Activated naive CD8-positive, alpha-beta T cell treated with anti-CD3 and anti-CD28 coated beads, Interleukin-2, amount 10 ng/mL, durations not matched to agents 7 days and 5 days (primary cell): ENCODE data around the gene RBKS. TPM values are rescaled to one million over a fixed set of nuclear protein-coding genes. Genes with fewer than 3 reads are reported as not detected.

ENCODE experiments used
- ATAC-seq: fragments of 150-1000 bp; cut with Tn5 transposase; one replicate; pipeline ENCODE4 v1.10.0; 2021; ENCODE audit warnings: low read depth, moderate library complexity
- POLR2A ChIA-PET: fragments of 350-600 bp; sonication (Branson Sonifier 250); formaldehyde crosslinking; loops from one replicate; lab custom pipeline; 2021; ENCODE audit warnings: antibody characterized with exemption; lab: Charles Lee
- DNase-seq: peaks from one replicate; pipeline ENCODE4 v3.0.0; 2021
- H3K27ac Mint-ChIP-seq: one replicate; pipeline ENCODE4 v1.8.0; 2022; ENCODE audit warnings: mild to moderate bottlenecking, mixed read lengths
- H3K27me3 Mint-ChIP-seq: one replicate; pipeline ENCODE4 v1.8.0; 2022; ENCODE audit warnings: mild to moderate bottlenecking, moderate library complexity, mixed read lengths
- H3K36me3 Mint-ChIP-seq: one replicate; pipeline ENCODE4 v1.8.0; 2021; ENCODE audit warnings: mild to moderate bottlenecking, mixed read lengths
- H3K4me1 Mint-ChIP-seq: one replicate; pipeline ENCODE4 v1.8.0; 2021; ENCODE audit warnings: mixed read lengths
- H3K4me3 Mint-ChIP-seq: one replicate; pipeline ENCODE4 v1.8.0; 2022; ENCODE audit warnings: mild to moderate bottlenecking, moderate library complexity, mixed read lengths
- H3K9me3 Mint-ChIP-seq: one replicate; pipeline ENCODE4 v1.8.0; 2021; ENCODE audit warnings: mixed read lengths
- total RNA-seq, 2 experiments: library from RNA; stranded (reverse); gene quantifications; one replicate each; pipeline ENCODE4 v1.2.3, GENCODE V29; 2021

Gene RBKS
- total RNA-seq, 2 experiments from 2014 or later, result 2.3 to 3.5 TPM

- POLR2A ChIA-PET, result no interaction called here
- Mint-ChIP-seq H3K4me3 (no peak overlapping the region), H3K36me3 (peaks cover 6% of the 10 kb centered on the region), H3K4me1 (peaks cover 7% of the 10 kb centered on the region), H3K27ac (no peak overlapping the region), H3K9me3 (peaks cover 2% of the 10 kb centered on the region), H3K27me3 (no peaks in the 10 kb centered on the region)
- ATAC-seq, result no peak
- DNase-seq, result no peak
Measured at GRCh38 chr2:27831279-27832050, 58.7 kb downstream of the RBKS start.

GRCh38 chr2:27830656-27831055 lies 59.5 kb downstream of the RBKS start:
- DNase-seq (no peak), ATAC-seq (no peak)
- Mint-ChIP-seq H3K9me3 (peaks cover 2% of the 10 kb centered on the region), H3K36me3 (peaks cover 6% of the 10 kb centered on the region), H3K4me1 (peaks cover 7% of the 10 kb centered on the region), H3K4me3 (no peak overlapping the region), H3K27me3 (no peaks in the 10 kb centered on the region), H3K27ac (no peak overlapping the region)
- POLR2A ChIA-PET, result no interaction called here

GRCh38 chr2:27829791-27830190 lies 60.4 kb downstream of the RBKS start:
- ATAC-seq, result no peak
- no peak for DNase-seq
- peaks cover 7% of the 10 kb centered on the region for H3K4me1 Mint-ChIP-seq
- POLR2A ChIA-PET, result interaction anchor here (0.6 kb wide), 1 partner anchor 23 kb away, joined by 7 read pairs; no protein-coding TSS in a partner anchor
- no peaks in the 10 kb centered on the region for H3K27me3 Mint-ChIP-seq
- H3K27ac Mint-ChIP-seq, result no peak overlapping the region
- H3K9me3 Mint-ChIP-seq, result peaks cover 6% of the 10 kb centered on the region
- peaks cover 8% of the 10 kb centered on the region for H3K36me3 Mint-ChIP-seq
- no peak overlapping the region for H3K4me3 Mint-ChIP-seq

GRCh38 chr2:27828305-27828704 lies 61.9 kb downstream of the RBKS start:
- ATAC-seq, result no peak
- Mint-ChIP-seq H3K4me1 (peaks cover 7% of the 10 kb centered on the region), H3K9me3 (peaks cover 11% of the 10 kb centered on the region), H3K36me3 (peaks cover 14% of the 10 kb centered on the region), H3K27me3 (no peaks in the 10 kb centered on the region), H3K4me3 (no peak overlapping the region), H3K27ac (no peak overlapping the region)
- DNase-seq, result no peak
- POLR2A ChIA-PET, result no interaction called here

GRCh38 chr2:27824401-27824800 lies 65.8 kb downstream of the RBKS start:
- POLR2A ChIA-PET, result no interaction called here
- no peaks in the 10 kb centered on the region for H3K27me3 Mint-ChIP-seq
- no peak overlapping the region for H3K27ac Mint-ChIP-seq
- peaks cover 9% of the 10 kb centered on the region for H3K9me3 Mint-ChIP-seq
- DNase-seq, result no peak
- H3K4me1 Mint-ChIP-seq, result no peaks in the 10 kb centered on the region
- H3K36me3 Mint-ChIP-seq, result peaks cover 11% of the 10 kb centered on the region
- ATAC-seq, result no peak
- no peak overlapping the region for H3K4me3 Mint-ChIP-seq

GRCh38 chr2:27823569-27823968 lies 66.6 kb downstream of the RBKS start:
- Mint-ChIP-seq H3K4me3 (no peak overlapping the region), H3K27ac (no peak overlapping the region), H3K9me3 (peaks cover 11% of the 10 kb centered on the region), H3K36me3 (peaks cover 11% of the 10 kb centered on the region), H3K4me1 (no peaks in the 10 kb centered on the region), H3K27me3 (no peaks in the 10 kb centered on the region)
- no peak for ATAC-seq
- POLR2A ChIA-PET, result no interaction called here
- no peak for DNase-seq

- peaks cover 11% of the 10 kb centered on the region for H3K36me3 Mint-ChIP-seq
- H3K4me1 Mint-ChIP-seq, result no peaks in the 10 kb centered on the region
- no peak for DNase-seq
- H3K27me3 Mint-ChIP-seq, result no peaks in the 10 kb centered on the region
- no peak for ATAC-seq
- no peak overlapping the region for H3K4me3 Mint-ChIP-seq
- POLR2A ChIA-PET, result no interaction called here
- no peak overlapping the region for H3K27ac Mint-ChIP-seq
- H3K9me3 Mint-ChIP-seq, result peaks cover 11% of the 10 kb centered on the region
Measured at GRCh38 chr2:27823135-27823534, 67.1 kb downstream of the RBKS start.

GRCh38 chr2:27822049-27822448 lies 68.1 kb downstream of the RBKS start:
- Mint-ChIP-seq H3K4me1 (no peaks in the 10 kb centered on the region), H3K4me3 (no peak overlapping the region), H3K27ac (no peak overlapping the region), H3K27me3 (no peaks in the 10 kb centered on the region), H3K36me3 (peaks cover 11% of the 10 kb centered on the region), H3K9me3 (peaks cover 11% of the 10 kb centered on the region)
- DNase-seq, result no peak
- POLR2A ChIA-PET, result no interaction called here
- no peak for ATAC-seq

- no peaks in the 10 kb centered on the region for H3K27me3 Mint-ChIP-seq
- H3K36me3 Mint-ChIP-seq, result peaks cover 8% of the 10 kb centered on the region
- H3K4me1 Mint-ChIP-seq, result peaks cover 4% of the 10 kb centered on the region
- no peak for DNase-seq
- no peak overlapping the region for H3K4me3 Mint-ChIP-seq
- H3K9me3 Mint-ChIP-seq, result peaks cover 4% of the 10 kb centered on the region
- no peak overlapping the region for H3K27ac Mint-ChIP-seq
- POLR2A ChIA-PET, result no interaction called here
- ATAC-seq, result no peak
Measured at GRCh38 chr2:27815860-27816438, 74.2 kb downstream of the RBKS start.

GRCh38 chr2:27814758-27815157 lies 75.4 kb downstream of the RBKS start:
- no peaks in the 10 kb centered on the region for H3K27me3 Mint-ChIP-seq
- no peak overlapping the region for H3K4me3 Mint-ChIP-seq
- ATAC-seq (no peak), DNase-seq (no peak)
- POLR2A ChIA-PET, result no interaction called here
- H3K9me3 Mint-ChIP-seq, result peaks cover 4% of the 10 kb centered on the region
- H3K36me3 Mint-ChIP-seq, result peaks cover 8% of the 10 kb centered on the region
- peaks cover 6% of the 10 kb centered on the region for H3K4me1 Mint-ChIP-seq
- no peak overlapping the region for H3K27ac Mint-ChIP-seq

- H3K4me3 Mint-ChIP-seq, result no peak overlapping the region
- peaks cover 6% of the 10 kb centered on the region for H3K4me1 Mint-ChIP-seq
- H3K9me3 Mint-ChIP-seq, result peaks cover 2% of the 10 kb centered on the region
- POLR2A ChIA-PET, result no interaction called here
- no peaks in the 10 kb centered on the region for H3K27me3 Mint-ChIP-seq
- H3K36me3 Mint-ChIP-seq, result peaks cover 10% of the 10 kb centered on the region
- H3K27ac Mint-ChIP-seq, result no peak overlapping the region
- no peak for DNase-seq
- ATAC-seq, result no peak
Measured at GRCh38 chr2:27811768-27812167, 78.4 kb downstream of the RBKS start.

- peaks cover 6% of the 10 kb centered on the region for H3K4me1 Mint-ChIP-seq
- H3K9me3 Mint-ChIP-seq, result no peaks in the 10 kb centered on the region
- DNase-seq (no peak), ATAC-seq (no peak)
- no peak overlapping the region for H3K4me3 Mint-ChIP-seq
- peaks cover 7% of the 10 kb centered on the region for H3K36me3 Mint-ChIP-seq
- no peak overlapping the region for H3K27ac Mint-ChIP-seq
- POLR2A ChIA-PET, result no interaction called here
- H3K27me3 Mint-ChIP-seq, result no peaks in the 10 kb centered on the region
Measured at GRCh38 chr2:27810455-27810854, 79.7 kb downstream of the RBKS start.

GRCh38 chr2:27809761-27810241 lies 80.4 kb downstream of the RBKS start:
- ATAC-seq (no peak), DNase-seq (no peak)
- H3K27me3 Mint-ChIP-seq, result no peaks in the 10 kb centered on the region
- peaks cover 7% of the 10 kb centered on the region for H3K36me3 Mint-ChIP-seq
- POLR2A ChIA-PET, result no interaction called here
- H3K4me3 Mint-ChIP-seq, result no peak overlapping the region
- peaks cover 8% of the 10 kb centered on the region for H3K4me1 Mint-ChIP-seq
- H3K27ac Mint-ChIP-seq, result no peak overlapping the region
- H3K9me3 Mint-ChIP-seq, result no peaks in the 10 kb centered on the region

GRCh38 chr2:27808984-27809383 lies 81.2 kb downstream of the RBKS start:
- peaks cover 8% of the 10 kb centered on the region for H3K4me1 Mint-ChIP-seq
- H3K27me3 Mint-ChIP-seq, result no peaks in the 10 kb centered on the region
- no peak overlapping the region for H3K4me3 Mint-ChIP-seq
- POLR2A ChIA-PET, result no interaction called here
- no peak overlapping the region for H3K27ac Mint-ChIP-seq
- H3K36me3 Mint-ChIP-seq, result peaks cover 6% of the 10 kb centered on the region
- DNase-seq (no peak), ATAC-seq (no peak)
- no peaks in the 10 kb centered on the region for H3K9me3 Mint-ChIP-seq
